GM04504 (cell line): ENCODE results near the gene ECT2L.

Experiments used
- DNase-seq: peaks from one replicate; pipeline ENCODE4 v3.0.0-alpha.2; 2012; ENCODE audit warnings: low read depth

Gene ECT2L

GRCh38 chr6:138857775-138858174 lies 61.9 kb downstream of the ECT2L start:
- DNase-seq: no peak

- no peak for DNase-seq
Measured at GRCh38 chr6:138862456-138862855, 66.6 kb downstream of the ECT2L start.

- no peak for DNase-seq
Measured at GRCh38 chr6:138863321-138863720, 67.4 kb downstream of the ECT2L start.

GRCh38 chr6:138864343-138864890 lies 68.5 kb downstream of the ECT2L start:
- DNase-seq: no peak

GRCh38 chr6:138865480-138866109 lies 69.7 kb downstream of the ECT2L start:
- DNase-seq: no peak

GRCh38 chr6:138868181-138868580 lies 72.3 kb downstream of the ECT2L start:
- DNase-seq: no peak

- DNase-seq: no peak
Measured at GRCh38 chr6:138869398-138869797, 73.5 kb downstream of the ECT2L start.

GRCh38 chr6:138873191-138873590 lies 77.3 kb downstream of the ECT2L start:
- no peak for DNase-seq

GRCh38 chr6:138882369-138883017 lies 86.6 kb downstream of the ECT2L start:
- DNase-seq: no peak

- DNase-seq: no peak
Measured at GRCh38 chr6:138885156-138885819, 89.4 kb downstream of the ECT2L start.

- no peak for DNase-seq
Measured at GRCh38 chr6:138891255-138891986, 95.5 kb downstream of the ECT2L start.

- DNase-seq: no peak
Measured at GRCh38 chr6:138896104-138896756, 100.3 kb downstream of the ECT2L start.

- no peak for DNase-seq
Measured at GRCh38 chr6:138897031-138897430, 101.1 kb downstream of the ECT2L start.

- DNase-seq: no peak
Measured at GRCh38 chr6:138907167-138907566, 111.3 kb downstream of the ECT2L start.

GRCh38 chr6:138909511-138909910 lies 113.6 kb downstream of the ECT2L start:
- DNase-seq: no peak

- no peak for DNase-seq
Measured at GRCh38 chr6:138909975-138910374, 114.1 kb downstream of the ECT2L start.

GRCh38 chr6:138912308-138912707 lies 116.4 kb downstream of the ECT2L start:
- no peak for DNase-seq

GRCh38 chr6:138914701-138915100 lies 118.8 kb downstream of the ECT2L start:
- DNase-seq: no peak

- DNase-seq: no peak
Measured at GRCh38 chr6:138920906-138921305, 125.0 kb downstream of the ECT2L start.

- DNase-seq: no peak
Measured at GRCh38 chr6:138923561-138923960, 127.7 kb downstream of the ECT2L start.

- DNase-seq: no peak
Measured at GRCh38 chr6:138925806-138926205, 129.9 kb downstream of the ECT2L start.

GRCh38 chr6:138926579-138926978 lies 130.7 kb downstream of the ECT2L start:
- no peak for DNase-seq
